GM21528 (cell line): Measurements from ENCODE around the gene P3H3.

ENCODE experiments used
- ATAC-seq: cut with Tn5 transposase; IDR thresholded peaks from one replicate; pipeline ENCODE4 v1.9.1; 2021; ENCODE audit warnings: mild to moderate bottlenecking, moderate library complexity; ENCODE audit not compliant: unreplicated experiment, low FRiP score

Gene P3H3

GRCh38 chr12:6840761-6841515 is 12.7 kb downstream of the P3H3 start, which contains the start of gene GNB3:
Gene GNB3, plus strand, starts transcription at chr12:6840925. Its CDS starts 363 bp downstream, at chr12:6841288.
- no peak for ATAC-seq

GRCh38 chr12:6842075-6842474 is 13.9 kb downstream of the P3H3 start:
- ATAC-seq = no peak

GRCh38 chr12:6843118-6843902 is 15.1 kb downstream of the P3H3 start:
- no peak for ATAC-seq

- no peak for ATAC-seq
Observed at GRCh38 chr12:6845395-6845794, 17.2 kb downstream of the P3H3 start.

GRCh38 chr12:6846316-6846869 is 18.2 kb downstream of the P3H3 start:
- no peak for ATAC-seq

GRCh38 chr12:6847676-6848075 is 19.5 kb downstream of the P3H3 start:
- ATAC-seq = no peak

- no peak for ATAC-seq
Observed at GRCh38 chr12:6849427-6849826, 21.2 kb downstream of the P3H3 start.

- ATAC-seq = no peak
Observed at GRCh38 chr12:6849976-6850560, 21.9 kb downstream of the P3H3 start.

- no peak for ATAC-seq
Observed at GRCh38 chr12:6850796-6851152, 22.6 kb downstream of the P3H3 start.

- peak; percentile 50 for ATAC-seq
Observed at GRCh38 chr12:6851153-6851920, 23.1 kb downstream of the P3H3 start, which contains the start of gene CDCA3. Gene CDCA3, minus strand, starts transcription at chr12:6851286. Its CDS starts 334 bp downstream, at chr12:6850952.

- ATAC-seq = peak; percentile 75
Observed at GRCh38 chr12:6851921-6852650, 23.9 kb downstream of the P3H3 start, which contains the start of gene USP5. Gene USP5, plus strand, starts transcription at chr12:6852150. Its CDS starts 30 bp downstream, at chr12:6852180.

GRCh38 chr12:6852651-6853354 is 24.6 kb downstream of the P3H3 start:
- ATAC-seq = no peak

- ATAC-seq = no peak
Observed at GRCh38 chr12:6853626-6854025, 25.4 kb downstream of the P3H3 start.

GRCh38 chr12:6854036-6854435 is 25.8 kb downstream of the P3H3 start:
- no peak for ATAC-seq

GRCh38 chr12:6855322-6855721 is 27.1 kb downstream of the P3H3 start:
- ATAC-seq = no peak

- ATAC-seq = no peak
Observed at GRCh38 chr12:6858799-6859198, 30.6 kb downstream of the P3H3 start.

GRCh38 chr12:6860116-6860515 is 31.9 kb downstream of the P3H3 start:
- ATAC-seq = no peak

- ATAC-seq = no peak
Observed at GRCh38 chr12:6860942-6861341, 32.7 kb downstream of the P3H3 start.

- no peak for ATAC-seq
Observed at GRCh38 chr12:6861391-6861790, 33.2 kb downstream of the P3H3 start.
